H1 (cell line): Measurements from ENCODE around the gene PTH2R. TPM values are rescaled to one million over a fixed set of nuclear protein-coding genes. Genes with fewer than 3 reads are reported as not detected.

Experiments
- ASH2L ChIP-seq: fragments of 200-600, 300-600 bp; sonication (generic); IDR thresholded peaks from one replicate; pipeline ENCODE4 v1.7.1; 2017; ENCODE audit warnings: low read length
- CHD1 ChIP-seq: IDR thresholded peaks from 2 replicates; pipeline ENCODE4 v1.6.1; 2012; ENCODE audit warnings: low read depth, low read length, improper control_type of control experiment
- GABPA ChIP-seq: IDR thresholded peaks from 2 replicates; pipeline ENCODE4 v1.6.1; 2011; ENCODE audit warnings: mild to moderate bottlenecking, low read length, moderate library complexity, borderline replicate concordance; ENCODE audit not compliant: insufficient read depth
- NANOG ChIP-seq: IDR thresholded peaks from 2 replicates; pipeline ENCODE4 v1.6.1; 2011; ENCODE audit warnings: low read length, low read depth, mild to moderate bottlenecking, inconsistent platforms; ENCODE audit not compliant: insufficient read depth, poor library complexity, severe bottlenecking
- POLR2A ChIP-seq, 2 experiments: IDR thresholded peaks; 1 replicate in 1 of 2; 2 replicates in 1 of 2; pipeline ENCODE4 v1.6.1; 2011; ENCODE audit warnings: low read depth in 2 of 2, low read length in 2 of 2, mild to moderate bottlenecking in 2 of 2; ENCODE audit errors: control extremely low read depth in 1 of 2
- POU5F1 ChIP-seq: IDR thresholded peaks from 2 replicates; pipeline ENCODE4 v1.6.1; 2011; ENCODE audit warnings: low read depth, mild to moderate bottlenecking, low read length, moderate library complexity
- RAD21 ChIP-seq, 2 experiments: IDR thresholded peaks in 1 of 2; conservative IDR thresholded peaks in 1 of 2; 2 replicates each; pipeline ENCODE4 v1.6.1; 2011; ENCODE audit warnings: low read depth in 2 of 2, low read length in 2 of 2, improper control_type of control experiment in 1 of 2, inconsistent platforms in 1 of 2, mild to moderate bottlenecking in 1 of 2, moderate library complexity in 1 of 2
- SIRT6 ChIP-seq: IDR thresholded peaks from one replicate; pipeline ENCODE4 v1.7.1; 2012; ENCODE audit warnings: low read length, inconsistent platforms
- SP1 ChIP-seq: IDR thresholded peaks from 2 replicates; pipeline ENCODE4 v1.6.1; 2011; ENCODE audit warnings: low read depth, low read length
- TBP ChIP-seq: IDR thresholded peaks from 2 replicates; pipeline ENCODE4 v1.6.1; 2011; ENCODE audit warnings: low read depth, low read length, improper control_type of control experiment
- polyA plus RNA-seq, 7 experiments: library from polyadenylated mRNA; depleted of rRNA in 3 of 7; stranded (reverse) in 5 of 7; unstranded in 2 of 7; fragments of >200 nt in 5 of 7; fragments of 200-250 nt in 2 of 7; gene quantifications; 1 replicate in 5 of 7; 2 replicates in 1 of 7; 4 replicates in 1 of 7; pipeline versions ENCODE4 v1.2.1 to v1.2.3, GENCODE V29; 2011 to 2013; ENCODE audit warnings: missing spikeins in 2 of 7, mixed read lengths in 2 of 7
- total RNA-seq: library from RNA; stranded (reverse); fragmentation: NEBNext Ultra II Directional; extraction: Animal tissue kit (Norgen Biotek cat#: 25700); gene quantifications from 2 replicates; pipeline ENCODE4 v1.2.1, GENCODE V29; 2021
- TF ChIP-seq, protein P1 (sequence below): IDR thresholded peaks from 2 replicates; pipeline ENCODE4 v1.6.1; 2012; ENCODE audit warnings: inconsistent platforms

PTH2R gene
- total and polyA plus RNA-seq, 2 of the 8 experiments (the other 6 are each of a cell fraction or from before 2014, with no cell fraction given): 0.19 to 0.38 TPM

GRCh38 chr2:208379192-208379591 lies 27.4 kb upstream of the PTH2R start (continued):
- TF ChIP-seq POLR2A (IDR thresholded peaks at IDR 0.05; ENCODE audit: control extremely low read depth in 1 of 2, low read depth in 2 of 2, low read length in 2 of 2) (no peak), TBP (no peak), POU5F1 (no peak), RAD21 (IDR thresholded peaks at IDR 0.05 in 1 of 2, conservative IDR thresholded peaks at IDR 0.05 in 1 of 2; ENCODE audit: low read depth in 2 of 2, low read length in 2 of 2) (no peak), GABPA (no peak), CHD1 (no peak), ASH2L (no peak), NANOG (no peak), SIRT6 (no peak), SP1 (no peak)
- TF ChIP-seq, protein P1, sequence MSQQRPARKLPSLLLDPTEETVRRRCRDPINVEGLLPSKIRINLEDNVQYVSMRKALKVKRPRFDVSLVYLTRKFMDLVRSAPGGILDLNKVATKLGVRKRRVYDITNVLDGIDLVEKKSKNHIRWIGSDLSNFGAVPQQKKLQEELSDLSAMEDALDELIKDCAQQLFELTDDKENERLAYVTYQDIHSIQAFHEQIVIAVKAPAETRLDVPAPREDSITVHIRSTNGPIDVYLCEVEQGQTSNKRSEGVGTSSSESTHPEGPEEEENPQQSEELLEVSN: no peak
